WTC11 (cell line): Measurements from ENCODE around the gene CPEB1. TPM values are rescaled to one million over a fixed set of nuclear protein-coding genes. Genes with fewer than 3 reads are reported as not detected.

ENCODE experiments used
- ATAC-seq: fragments of 200-7000 bp; cut with Tn5 transposase; 2 replicates; pipeline ENCODE4 v1.10.0; 2021; ENCODE audit warnings: mild to moderate bottlenecking, moderate library complexity
- CTCF ChIA-PET: fragments of 300-600 bp; sonication (Branson Sonifier 250); formaldehyde crosslinking; loops from one replicate; lab custom pipeline; 2021; ENCODE audit warnings: antibody characterized with exemption; lab: Charles Lee
- POLR2A ChIA-PET: fragments of 350-600 bp; sonication (Branson Sonifier 250); formaldehyde crosslinking; loops from one replicate; lab custom pipeline; 2021; ENCODE audit warnings: antibody characterized with exemption; lab: Charles Lee
- DNase-seq: peaks from one replicate; pipeline ENCODE4 v3.0.0; 2021; ENCODE audit warnings: low spot score
- H3K27ac Mint-ChIP-seq: 2 replicates; pipeline ENCODE4 v1.8.0; 2021; ENCODE audit warnings: mixed read lengths
- H3K27me3 Mint-ChIP-seq: 2 replicates; pipeline ENCODE4 v1.8.0; 2021; ENCODE audit warnings: low read depth, mild to moderate bottlenecking, moderate library complexity, mixed read lengths
- H3K36me3 Mint-ChIP-seq: 2 replicates; pipeline ENCODE4 v1.8.0; 2021; ENCODE audit warnings: mixed read lengths
- H3K4me1 Mint-ChIP-seq: 2 replicates; pipeline ENCODE4 v1.8.0; 2022; ENCODE audit warnings: mixed read lengths
- H3K4me3 Mint-ChIP-seq: 2 replicates; pipeline ENCODE4 v1.8.0; 2021; ENCODE audit warnings: mild to moderate bottlenecking, moderate library complexity, mixed read lengths
- H3K9me3 Mint-ChIP-seq: 2 replicates; pipeline ENCODE4 v1.8.0; 2021; ENCODE audit warnings: mixed read lengths
- CREM ChIP-seq: sonication (generic); formaldehyde crosslinking; IDR thresholded peaks from 2 replicates; pipeline ENCODE4 v1.8.1; 2022; ENCODE audit warnings: mild to moderate bottlenecking, missing genetic modification reagents, moderate library complexity
- EMX1 ChIP-seq: fragments of 250-450 bp; sonication (Bioruptor Pico); IDR thresholded peaks from 2 replicates; pipeline ENCODE4 v1.8.0; 2021; ENCODE audit warnings: mild to moderate bottlenecking
- ERG ChIP-seq: fragments of 250-450 bp; sonication (Bioruptor Pico); IDR thresholded peaks from 2 replicates; pipeline ENCODE4 v1.8.0; 2021; ENCODE audit warnings: mild to moderate bottlenecking
- ESRRA ChIP-seq: sonication (generic); formaldehyde crosslinking; IDR thresholded peaks from 2 replicates; pipeline ENCODE4 v1.8.1; 2022; ENCODE audit warnings: mild to moderate bottlenecking, missing genetic modification reagents, borderline replicate concordance
- ETV6 ChIP-seq: sonication (generic); formaldehyde crosslinking; IDR thresholded peaks from 2 replicates; pipeline ENCODE4 v1.8.1; 2022; ENCODE audit warnings: mild to moderate bottlenecking, missing genetic modification reagents
- FOXP1 ChIP-seq: sonication (generic); formaldehyde crosslinking; IDR thresholded peaks from 2 replicates; pipeline ENCODE4 v1.8.0; 2022; ENCODE audit warnings: missing genetic modification reagents, mild to moderate bottlenecking, moderate library complexity, borderline replicate concordance
- GTF2I ChIP-seq: fragments of 250-450 bp; sonication (Bioruptor Pico); conservative IDR thresholded peaks from 2 replicates; pipeline ENCODE4 v1.4.0; 2021; ENCODE audit warnings: mild to moderate bottlenecking
- JAZF1 ChIP-seq: fragments of 250-450 bp; sonication (Bioruptor Pico); IDR thresholded peaks from 2 replicates; pipeline ENCODE4 v1.9.0; 2021; ENCODE audit warnings: moderate library complexity, mild to moderate bottlenecking, inconsistent platforms
- MXD4 ChIP-seq: fragments of 250-450 bp; sonication (Bioruptor Pico); IDR thresholded peaks from 2 replicates; pipeline ENCODE4 v1.8.0; 2021; ENCODE audit warnings: mild to moderate bottlenecking, moderate library complexity, borderline replicate concordance
- NFE2L1 ChIP-seq: sonication (generic); formaldehyde crosslinking; IDR thresholded peaks from 2 replicates; pipeline ENCODE4 v1.8.1; 2023; ENCODE audit warnings: missing genetic modification reagents
- NFYB ChIP-seq: sonication (generic); formaldehyde crosslinking; conservative IDR thresholded peaks from 2 replicates; pipeline ENCODE4 v1.8.0; 2022; ENCODE audit warnings: low read depth, missing genetic modification reagents
- NR2C2 ChIP-seq: sonication (generic); formaldehyde crosslinking; IDR thresholded peaks from 2 replicates; pipeline ENCODE4 v1.8.0; 2022; ENCODE audit warnings: mild to moderate bottlenecking, missing genetic modification reagents
- OVOL2 ChIP-seq: fragments of 250-450 bp; sonication (Bioruptor Pico); IDR thresholded peaks from 2 replicates; pipeline ENCODE4 v1.9.0; 2021; ENCODE audit warnings: mild to moderate bottlenecking, borderline replicate concordance
- PREB ChIP-seq: sonication (generic); formaldehyde crosslinking; IDR thresholded peaks from 2 replicates; pipeline ENCODE4 v1.8.1; 2022; ENCODE audit warnings: mild to moderate bottlenecking, missing genetic modification reagents, moderate library complexity, borderline replicate concordance
- ZNF281 ChIP-seq: sonication (generic); formaldehyde crosslinking; IDR thresholded peaks from 2 replicates; pipeline ENCODE4 v1.8.0; 2023; ENCODE audit warnings: mild to moderate bottlenecking, missing genetic modification reagents
- ZNF416 ChIP-seq: fragments of 250-450 bp; sonication (Bioruptor Pico); IDR thresholded peaks from 2 replicates; pipeline ENCODE4 v1.9.0; 2021; ENCODE audit warnings: mild to moderate bottlenecking, inconsistent platforms
- ZNF532 ChIP-seq: fragments of 250-450 bp; sonication (Bioruptor Pico); IDR thresholded peaks from 2 replicates; pipeline ENCODE4 v1.9.0; 2021; ENCODE audit warnings: mild to moderate bottlenecking, borderline replicate concordance
- total RNA-seq: library from RNA; stranded (reverse); gene quantifications from 3 replicates; pipeline ENCODE4 v1.2.3, GENCODE V29; 2021
- TF ChIP-seq, protein P1 (sequence below): sonication (generic); formaldehyde crosslinking; IDR thresholded peaks from 2 replicates; pipeline ENCODE4 v1.8.0; 2022; ENCODE audit warnings: mild to moderate bottlenecking, missing genetic modification reagents
- TF ChIP-seq, protein P2 (sequence below): fragments of 250-450 bp; sonication (Bioruptor Pico); IDR thresholded peaks from 2 replicates; pipeline ENCODE4 v1.9.0; 2021; ENCODE audit warnings: mild to moderate bottlenecking
- TF ChIP-seq, protein P3 (sequence below): sonication (generic); formaldehyde crosslinking; IDR thresholded peaks from 2 replicates; pipeline ENCODE4 v1.8.1; 2022; ENCODE audit warnings: missing genetic modification reagents, borderline replicate concordance

Gene CPEB1
- total RNA-seq, 1 experiment from 2014 or later, result 2.5 TPM

- H3K4me1 Mint-ChIP-seq, result peaks cover 6% of the 10 kb centered on the region
- peaks cover 28% of the 10 kb centered on the region for H3K27me3 Mint-ChIP-seq
- H3K36me3 Mint-ChIP-seq, result no peaks in the 10 kb centered on the region
- H3K27ac Mint-ChIP-seq, result no peak overlapping the region
- no peak overlapping the region for H3K4me3 Mint-ChIP-seq
- POLR2A ChIA-PET, result no interaction called here
- ATAC-seq, result no peak
- no peak for DNase-seq
- TF ChIP-seq, protein P1, sequence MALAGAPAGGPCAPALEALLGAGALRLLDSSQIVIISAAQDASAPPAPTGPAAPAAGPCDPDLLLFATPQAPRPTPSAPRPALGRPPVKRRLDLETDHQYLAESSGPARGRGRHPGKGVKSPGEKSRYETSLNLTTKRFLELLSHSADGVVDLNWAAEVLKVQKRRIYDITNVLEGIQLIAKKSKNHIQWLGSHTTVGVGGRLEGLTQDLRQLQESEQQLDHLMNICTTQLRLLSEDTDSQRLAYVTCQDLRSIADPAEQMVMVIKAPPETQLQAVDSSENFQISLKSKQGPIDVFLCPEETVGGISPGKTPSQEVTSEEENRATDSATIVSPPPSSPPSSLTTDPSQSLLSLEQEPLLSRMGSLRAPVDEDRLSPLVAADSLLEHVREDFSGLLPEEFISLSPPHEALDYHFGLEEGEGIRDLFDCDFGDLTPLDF (CRISPR knock-in tag), result no peak
- no peak for TF ChIP-seq NFE2L1 (CRISPR knock-in tag)
- TF ChIP-seq PREB (CRISPR knock-in tag), result no peak
- TF ChIP-seq GTF2I (CRISPR knock-in tag), result no peak
- TF ChIP-seq ESRRA, result no peak
- no peak for TF ChIP-seq ETV6 (CRISPR knock-in tag)
- no peak for TF ChIP-seq JAZF1 (CRISPR knock-in tag)
- no peak for TF ChIP-seq ZNF416 (CRISPR knock-in tag)
- TF ChIP-seq EMX1 (CRISPR knock-in tag), result no peak
- TF ChIP-seq ZNF281 (CRISPR knock-in tag), result no peak
- TF ChIP-seq CREM (CRISPR knock-in tag), result no peak
- no peak for TF ChIP-seq ZNF532 (CRISPR knock-in tag)
- no peak for TF ChIP-seq OVOL2
- TF ChIP-seq, protein P2, sequence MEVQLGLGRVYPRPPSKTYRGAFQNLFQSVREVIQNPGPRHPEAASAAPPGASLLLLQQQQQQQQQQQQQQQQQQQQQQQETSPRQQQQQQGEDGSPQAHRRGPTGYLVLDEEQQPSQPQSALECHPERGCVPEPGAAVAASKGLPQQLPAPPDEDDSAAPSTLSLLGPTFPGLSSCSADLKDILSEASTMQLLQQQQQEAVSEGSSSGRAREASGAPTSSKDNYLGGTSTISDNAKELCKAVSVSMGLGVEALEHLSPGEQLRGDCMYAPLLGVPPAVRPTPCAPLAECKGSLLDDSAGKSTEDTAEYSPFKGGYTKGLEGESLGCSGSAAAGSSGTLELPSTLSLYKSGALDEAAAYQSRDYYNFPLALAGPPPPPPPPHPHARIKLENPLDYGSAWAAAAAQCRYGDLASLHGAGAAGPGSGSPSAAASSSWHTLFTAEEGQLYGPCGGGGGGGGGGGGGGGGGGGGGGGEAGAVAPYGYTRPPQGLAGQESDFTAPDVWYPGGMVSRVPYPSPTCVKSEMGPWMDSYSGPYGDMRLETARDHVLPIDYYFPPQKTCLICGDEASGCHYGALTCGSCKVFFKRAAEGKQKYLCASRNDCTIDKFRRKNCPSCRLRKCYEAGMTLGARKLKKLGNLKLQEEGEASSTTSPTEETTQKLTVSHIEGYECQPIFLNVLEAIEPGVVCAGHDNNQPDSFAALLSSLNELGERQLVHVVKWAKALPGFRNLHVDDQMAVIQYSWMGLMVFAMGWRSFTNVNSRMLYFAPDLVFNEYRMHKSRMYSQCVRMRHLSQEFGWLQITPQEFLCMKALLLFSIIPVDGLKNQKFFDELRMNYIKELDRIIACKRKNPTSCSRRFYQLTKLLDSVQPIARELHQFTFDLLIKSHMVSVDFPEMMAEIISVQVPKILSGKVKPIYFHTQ (CRISPR knock-in tag), result no peak
- TF ChIP-seq MXD4, result no peak
- TF ChIP-seq, protein P3, sequence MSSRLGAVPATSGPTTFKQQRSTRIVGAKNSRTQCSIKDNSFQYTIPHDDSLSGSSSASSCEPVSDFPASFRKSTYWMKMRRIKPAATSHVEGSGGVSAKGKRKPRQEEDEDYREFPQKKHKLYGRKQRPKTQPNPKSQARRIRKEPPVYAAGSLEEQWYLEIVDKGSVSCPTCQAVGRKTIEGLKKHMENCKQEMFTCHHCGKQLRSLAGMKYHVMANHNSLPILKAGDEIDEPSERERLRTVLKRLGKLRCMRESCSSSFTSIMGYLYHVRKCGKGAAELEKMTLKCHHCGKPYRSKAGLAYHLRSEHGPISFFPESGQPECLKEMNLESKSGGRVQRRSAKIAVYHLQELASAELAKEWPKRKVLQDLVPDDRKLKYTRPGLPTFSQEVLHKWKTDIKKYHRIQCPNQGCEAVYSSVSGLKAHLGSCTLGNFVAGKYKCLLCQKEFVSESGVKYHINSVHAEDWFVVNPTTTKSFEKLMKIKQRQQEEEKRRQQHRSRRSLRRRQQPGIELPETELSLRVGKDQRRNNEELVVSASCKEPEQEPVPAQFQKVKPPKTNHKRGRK (CRISPR knock-in tag), result no peak
- no peak for TF ChIP-seq NFYB (CRISPR knock-in tag)
- no peak for TF ChIP-seq FOXP1 (CRISPR knock-in tag)
- no peak for TF ChIP-seq ERG (CRISPR knock-in tag)
- no peak for TF ChIP-seq NR2C2 (CRISPR knock-in tag)
- no peaks in the 10 kb centered on the region for H3K9me3 Mint-ChIP-seq
- CTCF ChIA-PET, result interaction anchor here (1.1 kb wide), 1 partner anchor 133 kb away, joined by 3 read pairs; no protein-coding TSS in a partner anchor
These were observed 16.9 kb upstream of the CPEB1 start for GRCh38 chr15:82664021-82664420.
